Measurements from ENCODE around the gene NFKBIA.
"Not testable (repeated sequence)": the region's sequence is repeated elsewhere in the genome, so short reads cannot be mapped to it uniquely, and the experiment has no call there.

The NFKBIA gene

DNA sequence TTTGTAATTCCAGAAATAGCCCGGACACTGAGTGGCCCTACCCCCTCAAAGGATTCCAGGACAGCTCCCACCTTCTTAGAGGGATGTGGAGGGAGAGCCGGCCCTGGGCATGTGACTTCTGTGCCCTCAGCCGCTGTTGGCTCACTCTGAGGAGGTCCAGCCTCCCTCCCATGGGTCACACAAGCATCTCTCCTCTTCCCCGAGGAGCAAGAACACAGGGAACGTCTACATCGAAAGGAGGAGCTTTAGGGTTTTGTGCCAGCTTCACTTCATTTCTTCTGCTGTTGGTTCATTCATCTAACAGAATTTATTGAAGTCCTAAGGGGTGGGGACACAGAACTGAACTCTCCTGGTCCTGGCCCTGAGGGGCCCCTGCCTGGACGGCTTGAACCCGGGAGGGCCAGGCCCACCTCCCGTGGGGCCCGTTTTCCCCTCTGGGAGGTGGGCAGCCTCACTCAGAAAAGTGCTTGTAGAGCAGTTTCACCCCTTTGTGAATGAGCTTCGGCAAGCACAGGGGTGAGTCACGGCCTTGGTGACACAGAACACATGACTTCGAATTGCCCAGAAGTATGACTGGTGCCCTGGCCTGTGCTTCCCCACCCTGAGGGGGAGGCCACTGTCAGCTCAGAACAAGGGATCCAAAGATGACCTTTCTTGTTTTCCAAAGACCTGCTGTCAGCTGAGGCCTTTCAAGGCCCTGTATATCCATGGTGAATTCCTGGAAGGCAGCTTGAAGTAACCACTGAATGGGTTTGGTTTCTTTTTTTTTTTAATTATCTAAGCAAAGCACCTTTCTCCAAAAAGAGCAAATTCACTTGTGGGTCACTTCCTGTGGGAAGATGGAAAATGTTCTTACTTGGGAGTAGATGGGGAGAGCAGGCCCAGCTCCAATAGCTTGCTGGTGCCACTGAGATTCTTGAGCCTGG is 39.2 kb downstream of the NFKBIA start:
- DNase-seq = no peak

GRCh38 chr14:35362911-35363374 is 41.6 kb downstream of the NFKBIA start:
- no peak for DNase-seq

GRCh38 chr14:35362450-35362849 is 42.1 kb downstream of the NFKBIA start:
- DNase-seq = no peak

GRCh38 chr14:35361141-35361480 is 43.4 kb downstream of the NFKBIA start:
- no peak for DNase-seq

DNA sequence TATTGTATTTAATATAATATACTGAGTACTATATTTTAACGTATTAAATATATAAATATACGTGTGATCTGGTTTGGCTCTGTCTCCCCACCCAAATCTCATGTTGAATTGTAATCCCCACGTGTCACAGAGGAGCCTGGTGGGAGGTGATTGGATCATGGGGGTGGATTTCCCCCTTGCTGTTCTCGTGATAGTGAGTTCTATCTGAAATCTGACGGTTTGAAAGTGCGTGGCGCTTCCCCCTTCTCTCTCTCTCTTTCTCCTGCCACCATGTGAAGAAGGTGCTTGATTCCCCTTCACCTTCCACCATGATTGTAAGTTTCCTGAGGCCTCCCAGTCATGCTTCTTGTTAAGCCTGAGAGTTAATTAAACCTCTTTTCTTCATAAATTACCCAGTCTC is 44.9 kb downstream of the NFKBIA start:
- not testable (repeated sequence) for DNase-seq

DNA sequence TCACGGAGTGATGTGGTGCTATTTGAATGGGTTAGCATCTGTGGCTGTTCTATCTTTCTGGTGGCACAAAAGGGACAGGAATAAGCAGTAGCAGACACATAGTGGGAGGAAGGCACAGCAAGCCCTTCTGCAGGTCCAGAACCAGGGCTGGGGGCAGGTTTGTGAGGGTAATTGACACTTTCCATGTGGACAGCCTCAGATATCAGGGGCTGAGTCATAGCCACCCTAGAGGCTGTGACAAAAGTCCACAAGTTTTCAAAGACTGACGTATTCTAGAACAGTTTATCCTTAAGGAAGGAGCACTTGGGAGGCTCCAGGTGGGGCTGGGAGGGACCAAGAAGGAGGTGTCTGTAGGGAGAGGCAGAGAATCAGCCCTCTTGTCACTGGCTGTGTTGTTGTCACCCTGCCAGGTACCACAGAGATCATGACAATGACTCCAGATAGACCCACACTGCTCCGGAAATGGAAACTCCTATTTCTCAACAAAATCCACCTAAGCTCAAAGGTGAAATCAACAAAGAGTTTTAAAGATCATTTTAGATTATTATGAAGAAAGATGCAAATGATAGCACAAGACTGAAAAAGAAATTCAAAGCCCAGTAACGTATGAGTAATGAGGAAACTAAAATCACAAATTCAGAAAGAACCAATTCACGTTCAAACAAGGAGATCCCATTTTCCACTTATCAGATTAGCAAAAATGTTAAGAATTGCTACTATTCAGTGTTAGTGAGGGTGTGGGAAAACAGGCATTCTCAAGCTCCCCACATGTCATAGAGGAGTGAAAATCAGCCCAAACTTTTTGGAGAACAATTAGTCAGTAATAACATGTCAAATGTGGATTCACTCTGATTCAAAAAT is 48.3 kb downstream of the NFKBIA start:
- DNase-seq = peak; percentile 97

DNA sequence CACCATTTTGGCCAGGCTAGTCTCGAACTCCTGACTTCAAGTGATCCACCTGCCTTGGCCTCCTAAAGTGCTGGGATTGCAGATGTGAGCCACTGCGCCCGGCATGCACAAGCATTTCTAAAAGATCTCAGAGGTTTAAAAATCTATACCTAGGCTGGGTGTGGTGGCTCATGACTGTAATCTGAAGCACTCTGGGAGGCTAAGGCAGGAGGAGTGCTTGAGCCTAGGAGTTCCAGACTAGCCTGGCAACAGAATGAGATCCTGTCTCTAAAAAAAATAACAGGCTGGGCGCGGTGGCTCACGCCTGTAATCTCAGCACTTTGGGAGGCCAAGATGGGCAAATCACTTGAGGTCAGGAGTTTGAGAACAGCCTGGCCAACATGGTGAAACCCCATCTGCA is 49.3 kb downstream of the NFKBIA start:
- DNase-seq = not testable (repeated sequence)

- DNase-seq = peak; percentile 99
Measured at GRCh38 chr14:35353409-35354172, 51.0 kb downstream of the NFKBIA start.

- no peak for DNase-seq
Measured at GRCh38 chr14:35352274-35353233, 52.0 kb downstream of the NFKBIA start.

DNA sequence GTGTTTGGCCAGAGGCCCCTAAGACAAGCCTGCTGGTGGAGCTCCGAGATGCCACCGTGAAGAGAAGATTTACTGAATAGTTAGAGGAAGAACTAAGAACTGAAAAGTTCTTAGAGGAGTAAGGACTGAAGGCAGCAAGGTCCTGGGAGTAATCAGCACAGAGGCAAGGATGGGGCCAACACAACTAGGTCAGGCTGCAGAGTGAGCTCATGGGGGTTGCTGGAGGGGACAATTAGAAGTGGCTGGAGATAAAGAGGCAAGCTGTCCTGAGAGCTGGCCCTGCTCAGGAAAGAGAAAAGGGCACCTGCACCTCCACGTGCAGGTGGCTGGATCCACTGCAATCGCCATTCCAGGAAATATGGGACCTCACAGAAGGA is 52.7 kb downstream of the NFKBIA start:
- DNase-seq = no peak

Measured in NCI-H2029 treated with DMSO at 0.1 percent for 48 hours (cell line).